Body of pancreas (tissue), 4 donors: Measurements from ENCODE around the gene P3H2.

Experiments
- CTCF ChIP-seq, 7 experiments: fragments of 450-650 bp in 4 of 7; fragments of 200-600 bp in 3 of 7; sonication (generic) in 3 of 7; IDR thresholded peaks; one replicate each; pipeline ENCODE4 v1.5.1; 2016 to 2019; ENCODE audit warnings: antibody characterized with exemption in 7 of 7
- POLR2A ChIP-seq, 3 donors: fragments of 450-650 bp; IDR thresholded peaks; one replicate each; pipeline ENCODE4 v1.6.1; 2016; ENCODE audit warnings: antibody characterized with exemption in 3 of 3, mild to moderate bottlenecking in 2 of 3

GRCh38 chr3:190120269-190121060, at the start of gene P3H2:
- peak in 5 of 7 experiments; percentile 7 to 54 (median 36) for TF ChIP-seq CTCF (IDR thresholded peaks at IDR 0.05)
- peak; percentile 47 to 62 (median 55) for TF ChIP-seq POLR2A (IDR thresholded peaks at IDR 0.05)
